HG03095 (cell line): ENCODE results near the gene B4GALT2.

Experiments
- ATAC-seq: cut with Tn5 transposase; IDR thresholded peaks from one replicate; pipeline ENCODE4 v1.9.1; 2021; ENCODE audit warnings: moderate library complexity; ENCODE audit not compliant: unreplicated experiment

Gene B4GALT2

DNA sequence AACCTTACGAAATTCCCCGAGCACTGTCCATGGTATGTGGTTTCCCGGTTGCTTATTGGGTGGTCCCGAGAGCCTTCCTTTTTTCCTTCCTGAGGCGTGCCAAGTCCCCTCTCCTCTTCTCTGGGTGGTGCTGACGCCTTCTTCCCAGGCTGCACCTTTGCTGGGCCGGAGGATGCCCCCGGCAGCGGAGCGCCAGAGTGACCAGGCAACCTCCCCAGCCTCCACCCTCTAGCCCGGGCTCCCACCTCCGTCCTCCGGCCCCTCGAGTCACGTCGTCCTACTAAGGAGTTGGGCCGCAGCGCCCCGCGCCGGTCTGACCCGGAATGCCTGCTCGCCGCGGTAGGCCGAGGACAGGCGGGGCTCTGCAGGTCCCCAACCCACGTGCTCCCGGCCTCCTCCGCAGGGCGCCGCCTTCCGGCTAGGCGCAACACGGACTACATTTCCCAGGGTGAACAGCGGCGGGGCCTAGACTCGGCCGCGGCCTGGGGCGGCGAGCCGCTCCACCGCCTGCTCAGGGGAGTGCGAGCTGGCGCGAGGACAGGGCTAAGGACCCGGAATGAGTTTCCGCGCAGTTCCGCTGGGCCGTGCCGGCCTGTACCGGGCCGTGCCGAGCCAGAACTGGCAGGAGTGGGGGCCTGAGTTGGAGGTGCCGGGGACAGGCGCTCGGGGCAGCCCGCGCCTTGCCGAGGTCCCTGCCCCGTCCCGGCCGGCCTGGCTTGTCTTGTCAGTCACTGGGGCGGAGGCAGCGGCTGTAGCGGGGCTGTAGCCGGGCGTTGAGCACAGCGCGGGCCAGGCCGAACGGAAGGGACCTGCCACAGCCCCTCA lies 32.6 kb upstream of the B4GALT2 start, which contains the start of gene IPO13:
IPO13 (plus strand) TSS at position 715 of the 825 bp plus-strand sequence. CDS start 651 bp downstream, outside the sequence.
- peak; percentile 94 for ATAC-seq

DNA sequence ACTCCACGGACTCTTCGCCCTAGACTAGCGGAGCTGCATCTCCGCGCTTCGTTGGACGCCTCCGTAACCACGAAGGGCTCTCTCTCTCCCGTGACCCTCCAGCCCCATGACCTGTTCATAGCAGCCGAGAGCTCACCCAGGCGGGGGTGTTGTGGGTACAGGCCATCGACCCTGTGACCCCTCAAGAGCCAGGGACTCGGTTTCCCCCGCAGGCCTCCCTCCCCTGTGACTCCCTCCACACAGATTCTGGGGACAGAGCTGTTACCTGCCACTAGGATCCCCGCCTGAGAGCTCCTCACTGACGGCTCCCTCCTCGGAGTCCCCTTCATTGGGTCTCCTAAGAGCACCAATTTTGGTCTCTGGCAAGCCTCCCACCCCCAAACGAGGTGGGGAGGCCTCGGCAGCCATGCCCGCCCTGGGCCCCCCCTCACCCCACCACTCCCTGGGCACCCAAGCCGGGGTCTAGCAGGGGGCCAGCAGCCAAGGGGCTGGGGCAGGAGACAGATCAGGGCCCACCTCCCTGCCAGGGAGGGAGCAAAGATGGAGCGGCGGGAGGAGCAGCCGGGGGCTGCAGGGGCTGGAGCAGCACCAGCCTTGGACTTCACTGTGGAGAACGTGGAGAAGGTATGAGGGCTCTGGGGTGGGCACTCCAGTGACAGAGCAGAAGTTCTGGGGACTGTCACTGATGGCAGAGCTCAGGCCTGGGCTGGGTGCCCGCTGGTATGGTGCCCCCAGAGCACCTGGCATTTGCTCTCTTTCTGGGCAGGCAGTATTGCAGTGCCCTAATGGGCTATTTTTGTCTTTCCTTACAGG lies 31.7 kb upstream of the B4GALT2 start:
- ATAC-seq = no peak

DNA sequence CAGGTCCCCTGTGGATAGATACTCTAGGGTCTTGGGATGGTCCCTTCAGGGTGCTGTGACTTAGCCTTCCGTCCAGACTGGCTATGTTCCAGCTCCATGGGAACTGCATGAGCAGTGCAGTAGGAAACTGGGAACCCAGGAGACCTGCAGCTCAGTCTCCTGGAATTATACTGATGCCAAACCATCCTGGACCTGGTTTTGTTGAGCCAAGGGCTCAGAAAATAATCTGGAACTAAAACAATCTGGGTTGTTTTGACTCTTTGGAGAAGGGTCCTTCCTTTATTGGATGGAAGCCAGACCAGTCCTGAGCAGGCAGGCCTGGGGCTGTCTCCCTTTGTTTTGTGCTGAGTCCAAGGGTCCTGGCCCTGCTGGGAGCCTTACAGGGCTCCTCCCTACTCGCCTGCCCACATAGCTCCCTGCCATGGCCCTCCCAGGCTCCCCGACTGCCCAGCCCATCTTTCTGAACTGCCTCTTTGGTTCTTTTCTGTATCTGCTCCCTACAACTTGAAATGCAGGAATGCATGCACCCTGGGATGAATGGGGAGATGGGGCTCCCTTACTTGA lies 31.1 kb upstream of the B4GALT2 start:
- ATAC-seq = no peak

DNA sequence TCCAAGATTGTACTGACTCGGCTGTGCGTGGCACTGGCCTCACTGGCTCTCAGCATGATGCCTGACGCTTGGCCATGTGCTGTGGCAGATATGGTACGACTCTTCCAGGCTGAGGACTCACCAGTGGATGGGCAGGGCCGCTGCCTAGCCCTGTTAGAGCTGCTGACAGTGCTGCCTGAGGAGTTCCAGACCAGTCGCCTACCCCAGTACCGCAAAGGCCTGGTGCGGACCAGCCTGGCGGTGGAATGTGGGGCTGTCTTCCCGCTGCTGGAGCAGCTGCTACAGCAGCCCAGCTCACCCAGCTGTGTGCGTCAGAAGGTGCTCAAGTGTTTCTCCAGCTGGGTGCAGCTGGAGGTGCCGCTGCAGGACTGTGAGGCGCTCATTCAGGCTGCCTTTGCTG lies 29.3 kb upstream of the B4GALT2 start:
- no peak for ATAC-seq

DNA sequence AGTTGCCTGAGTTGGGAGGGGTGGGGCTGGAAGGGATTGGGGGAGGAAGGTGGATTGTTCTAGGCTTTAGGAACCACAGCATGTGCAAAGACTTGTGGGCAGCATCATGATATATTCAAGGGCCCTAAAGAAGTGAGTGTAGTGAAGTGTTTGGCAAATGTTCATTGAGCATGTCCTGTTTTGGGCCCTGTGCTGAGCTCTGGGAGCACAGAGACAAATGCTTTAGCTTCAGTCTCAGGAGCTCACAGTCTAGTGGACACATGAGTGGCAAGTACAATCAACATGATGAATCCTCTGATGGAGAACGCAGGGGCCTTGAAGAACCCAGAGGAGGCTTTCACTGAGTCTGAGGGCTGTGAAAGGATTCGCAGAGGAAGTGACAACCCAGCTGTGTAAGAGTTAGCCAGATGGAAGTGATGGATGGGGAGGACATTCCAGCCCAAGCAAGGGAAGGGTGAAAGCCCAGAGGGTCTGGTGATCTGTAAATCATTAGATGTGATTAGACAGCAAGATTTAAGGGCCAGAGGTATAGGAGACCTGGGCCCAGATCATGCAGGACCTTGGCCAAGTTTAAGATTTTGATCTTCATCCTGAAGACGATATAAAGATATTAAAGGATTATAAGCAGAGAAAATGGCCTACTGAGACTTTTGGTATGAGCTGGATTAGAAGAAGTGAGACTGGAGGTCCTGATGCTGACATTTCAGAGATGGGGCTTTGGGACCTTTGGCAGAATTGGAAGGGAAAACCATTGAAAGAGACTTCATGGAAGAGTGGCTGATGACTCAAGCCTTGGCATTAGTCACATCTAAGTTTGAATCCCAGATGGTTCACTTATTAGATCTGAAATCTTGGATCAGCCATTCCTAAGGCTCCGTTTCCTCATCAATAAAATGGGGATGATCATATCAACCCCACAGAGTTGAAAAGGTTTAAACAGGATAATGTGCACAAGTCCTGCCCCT lies 27.7 kb upstream of the B4GALT2 start:
- no peak for ATAC-seq

DNA sequence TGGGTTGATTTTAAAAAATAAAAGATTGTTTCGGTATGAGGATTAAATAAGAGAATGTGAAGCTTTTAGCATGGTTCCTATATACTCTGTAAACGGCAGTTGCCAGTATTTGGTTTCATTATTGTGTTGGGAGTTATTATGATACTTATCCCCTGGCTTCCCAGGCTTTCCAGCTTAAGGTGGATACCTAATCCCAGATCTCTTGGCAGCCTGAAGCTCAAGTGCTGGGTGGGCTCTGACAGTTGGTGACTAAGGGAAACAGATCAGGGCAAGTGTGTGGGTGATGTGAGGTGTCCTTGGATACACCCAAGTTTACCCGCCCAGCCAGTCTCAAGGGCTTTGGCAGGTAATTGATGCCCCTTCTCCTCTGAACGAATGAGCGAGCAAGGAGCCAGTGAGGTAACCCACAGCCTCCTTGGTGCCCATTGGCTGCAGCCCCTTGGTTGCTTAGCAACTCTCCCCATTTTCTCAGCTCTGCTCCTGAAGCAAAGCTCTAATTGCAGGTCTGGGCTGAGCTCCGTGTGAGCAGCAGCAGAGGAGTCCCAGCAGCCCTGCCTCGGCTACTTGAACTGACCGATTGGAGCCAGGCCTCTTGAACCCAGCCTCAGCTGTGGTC lies 26.2 kb upstream of the B4GALT2 start:
- ATAC-seq = no peak

DNA sequence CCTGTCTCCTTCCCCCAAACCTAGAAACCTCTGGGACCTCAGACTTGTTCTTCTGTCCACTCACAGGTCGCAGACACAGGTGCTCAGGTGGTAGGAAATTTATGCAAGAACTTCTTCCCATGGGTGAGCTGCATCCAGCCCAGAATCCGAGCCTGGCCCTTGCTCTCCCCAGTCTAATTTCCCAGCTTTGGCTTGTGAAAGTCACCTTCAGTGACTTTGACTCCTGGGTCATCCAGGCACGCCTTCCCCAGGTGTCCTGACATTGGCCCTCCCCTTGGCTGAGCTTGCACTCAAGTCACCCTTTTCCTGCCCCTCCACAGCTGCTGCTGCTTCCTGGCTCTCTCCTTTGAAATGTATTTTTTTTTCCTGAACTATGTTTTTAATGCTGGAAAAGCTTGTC lies 25.6 kb upstream of the B4GALT2 start:
- no peak for ATAC-seq

DNA sequence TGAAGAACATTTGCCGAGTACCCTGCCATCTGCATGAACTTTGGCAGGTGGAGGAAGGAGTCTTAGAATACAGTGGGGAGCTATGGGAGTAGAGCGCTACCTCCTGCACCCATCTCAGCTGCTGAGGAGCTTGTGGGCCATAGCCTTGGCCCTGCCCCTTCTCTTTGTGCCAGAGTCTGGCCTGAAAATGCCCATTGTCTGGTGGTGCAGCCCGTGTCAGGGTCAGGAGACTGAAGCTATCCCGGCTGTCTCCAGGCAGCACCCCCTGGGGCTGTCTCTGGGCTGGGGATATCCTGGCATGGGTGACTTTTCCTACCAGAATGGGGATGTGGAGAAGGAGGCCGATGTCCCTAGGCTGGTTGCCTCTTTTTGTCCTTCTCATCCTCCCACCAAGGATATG lies 25.0 kb upstream of the B4GALT2 start:
- no peak for ATAC-seq

DNA sequence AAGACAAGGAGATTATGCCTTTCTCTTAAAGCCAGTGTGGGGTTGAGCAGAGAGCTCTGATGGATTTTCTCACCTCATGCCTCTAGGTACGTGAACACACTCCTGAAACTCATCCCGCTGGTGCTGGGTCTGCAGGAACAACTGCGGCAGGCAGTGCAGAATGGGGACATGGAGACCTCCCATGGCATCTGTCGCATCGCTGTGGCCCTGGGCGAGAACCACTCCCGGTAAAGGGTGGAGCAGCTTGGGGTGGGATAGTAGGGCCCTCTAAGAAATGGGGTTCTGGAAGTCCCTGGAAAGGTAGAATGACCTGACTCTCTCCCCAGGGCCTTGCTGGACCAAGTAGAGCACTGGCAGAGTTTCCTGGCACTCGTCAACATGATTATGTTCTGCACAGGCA lies 22.8 kb upstream of the B4GALT2 start:
- ATAC-seq = no peak

DNA sequence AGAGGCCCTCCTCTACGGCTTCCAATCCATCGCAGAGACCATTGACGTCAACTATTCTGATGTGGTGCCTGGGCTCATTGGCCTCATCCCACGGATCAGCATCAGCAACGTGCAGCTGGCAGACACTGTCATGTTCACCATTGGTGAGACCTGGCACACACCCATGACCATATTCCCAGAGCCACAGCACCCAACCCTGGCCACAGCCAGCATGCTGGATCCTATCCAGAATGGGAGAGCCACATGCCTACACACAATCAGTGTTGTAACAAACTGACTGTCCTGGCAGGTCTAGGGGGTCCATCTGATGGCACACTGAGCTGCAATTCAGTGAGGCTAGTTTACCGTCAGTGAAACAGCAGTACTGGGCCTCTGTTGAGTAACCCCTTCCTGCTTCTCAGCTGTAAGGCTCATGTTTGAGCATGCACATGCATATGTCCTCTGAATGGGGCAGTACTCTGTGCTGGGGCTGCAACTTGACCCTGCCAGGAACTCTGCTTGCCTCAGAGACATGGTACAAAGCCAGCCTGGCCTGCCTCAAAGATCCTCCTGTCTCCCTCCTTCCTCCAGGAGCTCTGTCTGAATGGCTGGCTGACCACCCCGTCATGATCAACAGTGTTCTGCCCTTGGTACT lies 21.5 kb upstream of the B4GALT2 start:
- ATAC-seq = no peak

DNA sequence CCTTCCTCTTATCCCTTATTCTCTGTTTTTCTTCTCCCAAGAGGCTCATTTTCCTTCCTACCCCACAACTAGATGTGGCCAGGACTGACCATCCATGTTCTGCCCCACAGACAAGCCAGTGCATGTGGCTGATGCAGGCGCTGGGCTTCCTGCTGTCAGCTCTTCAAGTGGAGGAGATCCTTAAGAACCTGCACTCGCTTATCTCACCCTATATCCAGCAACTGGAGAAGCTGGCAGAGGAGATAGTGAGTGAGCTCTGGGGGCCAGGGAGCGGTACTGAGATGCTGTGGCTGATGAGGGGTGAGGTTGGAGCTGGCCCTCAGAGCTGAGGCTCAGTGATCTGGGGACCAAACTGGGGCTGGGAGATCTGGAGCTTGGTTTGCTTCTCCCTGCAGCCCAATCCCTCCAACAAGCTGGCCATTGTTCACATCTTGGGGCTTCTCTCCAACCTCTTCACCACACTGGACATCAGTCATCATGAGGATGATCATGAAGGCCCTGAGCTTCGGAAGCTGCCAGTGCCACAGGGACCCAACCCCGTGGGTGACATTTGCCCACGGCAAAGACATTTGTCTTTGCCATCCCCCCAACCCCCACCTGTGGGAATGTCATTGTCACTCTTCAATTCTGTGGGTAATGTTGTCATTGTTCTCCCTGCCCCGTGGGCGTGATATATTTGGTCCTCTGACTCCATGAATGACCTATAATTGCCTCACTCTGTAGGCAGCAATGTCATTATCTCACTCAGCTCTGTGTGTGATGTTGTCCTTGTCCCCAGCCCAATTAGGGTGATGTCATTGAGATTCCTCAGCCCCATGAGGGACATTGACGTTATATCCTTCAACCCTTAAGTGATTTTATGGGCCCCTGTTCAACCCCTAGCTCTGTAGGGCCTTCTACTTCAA lies 20.4 kb upstream of the B4GALT2 start:
- no peak for ATAC-seq

DNA sequence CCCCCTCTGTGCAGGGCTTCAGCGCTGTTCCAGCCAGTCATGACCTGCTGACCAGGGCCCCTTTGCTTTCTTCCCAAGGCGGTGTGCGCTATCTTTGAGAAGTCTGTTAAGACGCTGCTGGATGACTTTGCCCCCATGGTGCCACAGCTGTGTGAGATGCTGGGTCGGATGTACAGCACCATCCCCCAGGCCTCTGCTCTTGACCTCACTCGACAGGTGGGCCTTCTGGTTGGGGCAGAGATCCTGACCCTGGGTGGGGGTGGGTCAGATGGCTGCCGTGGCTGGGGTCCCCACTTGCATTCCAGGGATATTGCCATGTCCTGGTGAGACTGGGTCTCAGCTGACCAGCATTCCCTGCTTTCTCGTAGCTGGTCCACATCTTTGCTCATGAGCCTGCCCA lies 18.2 kb upstream of the B4GALT2 start:
- no peak for ATAC-seq

DNA sequence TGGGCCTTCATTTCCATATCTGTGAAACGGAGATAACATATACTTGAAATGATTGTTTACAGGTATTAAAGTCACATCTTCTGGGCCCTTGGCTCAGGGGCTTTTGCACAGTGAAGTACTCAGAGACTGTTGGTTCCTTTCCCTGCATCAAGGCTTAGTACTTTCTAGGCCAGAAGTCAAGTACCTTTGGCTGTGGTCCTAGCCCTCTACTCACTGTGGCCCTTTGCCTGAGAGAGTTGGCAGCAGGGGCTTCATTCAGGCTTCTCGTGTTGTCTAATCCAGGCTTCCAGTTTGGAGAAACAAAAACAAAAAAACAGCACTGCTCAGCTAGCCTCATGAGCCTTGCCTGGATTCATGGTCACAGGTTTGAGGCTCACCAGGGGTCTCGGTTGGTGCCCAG lies 17.3 kb upstream of the B4GALT2 start:
- no peak for ATAC-seq

DNA sequence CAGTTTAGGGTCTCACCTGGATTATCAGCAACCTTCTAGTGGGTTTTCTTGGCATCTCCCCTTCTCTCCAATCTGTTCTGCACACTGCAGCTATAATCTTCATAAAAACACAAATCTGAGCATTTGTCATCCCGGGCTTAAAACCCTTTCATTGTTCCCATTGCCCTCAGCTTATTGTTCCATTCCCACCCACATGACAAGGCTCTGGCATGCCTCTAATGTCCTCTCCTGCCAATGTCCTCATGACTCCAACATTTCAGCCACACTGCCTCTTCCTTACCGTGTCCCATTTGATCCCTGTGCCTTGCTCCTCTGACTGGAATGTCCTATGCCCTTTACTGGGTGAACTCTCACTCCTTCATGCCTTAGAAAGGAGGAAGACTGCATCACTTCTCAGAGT lies 16.7 kb upstream of the B4GALT2 start:
- ATAC-seq = no peak

DNA sequence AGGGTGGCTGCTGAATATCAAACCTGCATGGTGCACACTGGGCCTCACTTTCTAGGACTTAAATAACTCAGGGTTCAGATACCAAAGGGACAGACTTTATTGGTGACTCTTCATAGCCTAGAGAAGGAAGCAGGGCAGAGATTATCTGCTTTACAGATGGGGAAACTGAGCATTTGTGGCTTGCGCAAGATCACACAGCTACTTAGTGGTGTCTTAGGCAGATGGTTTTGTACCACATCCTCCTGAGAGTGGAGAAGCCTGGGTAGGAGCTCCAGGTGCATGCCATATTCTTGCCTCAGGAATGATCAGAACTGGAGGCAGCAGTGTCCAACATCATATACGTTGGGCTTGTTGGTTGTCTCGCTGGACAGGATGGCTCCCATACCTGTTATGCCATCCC lies 16.0 kb upstream of the B4GALT2 start:
- no peak for ATAC-seq

DNA sequence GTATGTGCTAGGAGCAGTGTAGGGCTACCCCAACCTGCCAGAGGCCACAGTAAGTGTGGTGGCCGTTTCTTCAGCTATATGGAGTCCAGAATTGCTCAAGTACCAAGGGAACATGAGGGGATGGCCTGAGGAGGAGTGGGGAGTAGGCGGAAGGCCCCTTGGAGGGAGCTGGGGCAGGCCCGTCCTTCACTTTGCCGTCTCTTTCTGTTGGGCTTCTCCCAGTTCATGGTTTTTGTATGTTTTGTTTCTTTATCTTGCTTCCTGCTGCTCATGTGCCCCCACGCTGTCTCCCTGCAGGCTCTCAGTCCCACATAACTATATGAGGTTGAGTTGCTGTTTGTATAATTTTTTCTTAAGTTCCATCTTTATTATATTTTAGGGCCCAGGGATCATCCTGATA lies 15.1 kb upstream of the B4GALT2 start:
- no peak for ATAC-seq

DNA sequence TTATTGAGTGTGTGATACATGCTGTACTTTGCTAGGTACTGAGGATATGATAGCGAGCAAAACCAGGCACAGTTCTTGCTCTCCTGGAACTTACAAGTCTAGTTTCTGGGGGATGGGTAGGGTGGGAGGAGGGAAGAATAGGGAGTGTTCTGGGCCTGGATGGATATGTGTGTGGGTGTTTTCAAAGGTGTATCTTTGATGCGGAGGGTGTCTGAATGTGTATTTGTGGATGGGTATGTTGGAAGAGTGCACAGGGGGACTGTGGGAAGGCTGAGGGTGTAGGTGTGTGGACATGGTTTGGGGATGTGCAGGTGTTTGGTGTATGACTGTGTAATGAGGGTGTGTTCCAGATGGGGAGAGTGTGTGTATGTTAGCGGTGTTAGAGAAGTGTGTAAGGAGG lies 13.7 kb upstream of the B4GALT2 start:
- ATAC-seq = no peak

DNA sequence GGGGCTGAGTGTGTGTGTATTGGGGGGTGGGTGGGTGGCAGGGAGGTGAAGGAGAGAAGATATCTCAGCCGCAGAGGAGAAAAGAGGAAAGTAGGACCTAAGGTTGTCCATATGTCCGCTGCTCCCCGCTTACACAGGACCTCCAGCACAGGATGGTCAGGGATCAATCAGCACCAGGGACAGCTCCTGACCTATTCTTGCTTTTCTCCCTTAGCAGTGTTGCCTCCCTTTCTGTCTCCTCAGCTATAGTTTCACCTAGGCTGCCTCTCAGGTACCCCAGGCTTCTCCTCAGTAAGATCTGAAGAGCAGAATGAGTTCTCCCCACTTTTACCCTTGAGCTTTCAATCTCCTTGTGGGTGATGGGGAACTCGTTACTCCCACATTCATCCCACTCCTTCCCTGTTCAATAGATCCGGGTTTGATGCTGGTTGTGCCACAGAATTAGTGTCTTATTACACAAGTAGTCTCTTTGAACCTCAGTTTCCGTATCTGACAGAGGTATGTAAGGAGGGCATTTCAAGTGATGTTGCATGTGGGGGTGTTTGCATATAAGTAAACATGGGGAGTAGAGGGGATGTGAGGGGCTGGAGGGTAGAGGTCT lies 10.6 kb upstream of the B4GALT2 start:
- ATAC-seq = no peak

DNA sequence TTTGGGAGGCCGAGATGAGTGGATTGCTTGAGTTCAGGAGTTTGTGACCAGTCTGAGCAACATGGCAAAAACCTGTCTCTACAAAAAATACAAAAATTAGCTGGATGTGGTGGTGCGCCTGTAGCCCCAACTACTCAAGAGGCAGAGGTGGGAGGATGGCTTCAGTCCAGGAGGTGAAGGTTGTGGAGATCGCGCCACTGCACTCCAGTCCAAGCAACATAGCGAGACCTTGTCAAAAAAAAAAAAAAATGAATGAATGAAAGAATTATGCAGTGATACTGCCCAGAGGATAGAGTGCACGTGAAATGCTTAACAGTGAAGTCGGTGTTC lies 9.6 kb upstream of the B4GALT2 start:
- ATAC-seq = no peak
